ENCODE results near the gene CCDC88B.

- TF ChIP-seq CTCF (IDR thresholded peaks at IDR 0.05; ENCODE audit: low read depth, low read length, missing input control) (peak; percentile 4), MAX (IDR thresholded peaks at IDR 0.05) (no peak), RAD21 (IDR thresholded peaks at IDR 0.05) (no peak), FOXA1 (IDR thresholded peaks at IDR 0.05) (no peak), EGR1 (IDR thresholded peaks at IDR 0.05; ENCODE audit: low read depth in 2 of 2) (no peak), GABPA (IDR thresholded peaks at IDR 0.05 in 1 of 2, conservative IDR thresholded peaks at IDR 0.05 in 1 of 2) (no peak), SP1 (IDR thresholded peaks at IDR 0.05) (no peak), ATF3 (IDR thresholded peaks at IDR 0.05) (no peak), HNF4A (conservative IDR thresholded peaks at IDR 0.05) (no peak), JUND (IDR thresholded peaks at IDR 0.05) (no peak), YY1 (IDR thresholded peaks at IDR 0.05) (no peak), TAF1 (conservative IDR thresholded peaks at IDR 0.05) (no peak)
Observed at GRCh38 chr11:64358907-64359711, 19.1 kb downstream of the CCDC88B start, which contains the start of gene RPS6KA4.

Measured in liver (tissue), 3 donors.